Stimulated activated CD4-positive, alpha-beta T cell treated with anti-CD3 and anti-CD28 coated beads, Interleukin-4, amount 100 ng/mL, for 4 hours (primary cell): ENCODE results near the gene SLC25A21.
"Not testable (repeated sequence)": the region's sequence is repeated elsewhere in the genome, so short reads cannot be mapped to it uniquely, and the experiment has no call there.

ENCODE experiments used
- DNase-seq, 2 experiments: peaks; one replicate each; pipeline ENCODE4 v3.0.0-alpha.2; 2020

The SLC25A21 gene

DNA sequence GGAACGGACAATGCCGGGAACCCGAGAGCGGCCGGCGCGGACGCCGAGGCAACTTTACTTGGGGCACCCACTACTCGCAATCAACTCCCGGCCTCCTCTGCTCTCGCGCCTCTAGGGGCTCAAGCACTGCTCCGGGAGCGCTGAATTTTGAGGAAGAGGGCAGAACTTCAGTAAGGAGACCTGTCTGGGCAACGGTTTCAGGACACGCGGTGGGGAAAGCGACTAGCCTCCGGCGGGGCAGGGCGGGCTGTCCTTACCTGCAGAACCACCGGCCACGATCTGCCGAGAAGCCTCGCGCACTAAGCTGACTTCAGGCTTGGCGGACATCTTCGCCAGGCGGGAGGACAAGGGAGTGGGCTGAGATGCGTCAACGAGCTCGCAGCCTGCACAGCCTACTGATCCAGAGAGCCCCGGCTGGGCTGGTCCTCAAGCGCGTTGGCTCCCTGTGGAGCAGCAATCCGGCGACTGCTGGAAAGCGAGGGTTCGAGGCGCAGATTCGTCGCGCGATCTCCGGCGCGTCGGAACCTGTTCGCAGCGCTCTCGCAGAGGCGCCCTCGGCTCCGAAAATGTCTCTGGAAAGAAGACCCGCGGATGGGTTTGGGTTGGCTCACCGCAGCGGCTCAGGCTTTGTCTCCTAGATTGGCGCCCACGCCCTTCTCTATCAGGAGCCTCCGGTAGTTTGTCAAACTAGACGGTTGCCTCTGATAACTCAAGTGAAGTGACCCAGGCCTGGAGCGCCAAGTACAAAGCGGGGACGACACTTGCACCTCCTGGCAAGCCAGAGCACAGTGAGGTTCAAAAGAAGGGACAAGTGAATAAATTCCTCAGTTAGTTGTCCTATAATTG lies at the start of gene SLC25A21:
SLC25A21 (minus strand) TSS at position 583 of the 846 bp plus-strand sequence.
- no peak for DNase-seq

DNA sequence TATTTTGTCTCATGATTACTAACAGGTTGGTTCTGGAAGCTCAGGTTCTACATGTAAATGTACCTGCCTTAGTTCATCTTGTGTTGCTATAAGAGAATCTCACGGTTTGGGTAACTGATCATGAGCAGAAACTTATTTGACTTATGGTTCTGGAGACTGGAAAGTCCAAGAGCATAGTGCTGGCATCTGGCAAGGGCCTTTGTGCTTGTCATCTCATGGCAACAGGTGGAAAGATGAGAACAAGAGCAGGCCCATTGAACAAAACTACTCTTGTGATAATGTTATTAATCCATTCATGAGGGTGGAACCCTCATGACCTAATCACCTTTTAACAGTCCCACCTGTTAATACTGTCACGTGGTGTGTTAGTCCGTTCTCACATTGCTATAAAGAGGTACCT lies 48.7 kb upstream of the SLC25A21 start:
- DNase-seq, result no peak

GRCh38 chr14:37215345-37215744 lies 42.9 kb upstream of the SLC25A21 start:
- DNase-seq, result no peak

DNA sequence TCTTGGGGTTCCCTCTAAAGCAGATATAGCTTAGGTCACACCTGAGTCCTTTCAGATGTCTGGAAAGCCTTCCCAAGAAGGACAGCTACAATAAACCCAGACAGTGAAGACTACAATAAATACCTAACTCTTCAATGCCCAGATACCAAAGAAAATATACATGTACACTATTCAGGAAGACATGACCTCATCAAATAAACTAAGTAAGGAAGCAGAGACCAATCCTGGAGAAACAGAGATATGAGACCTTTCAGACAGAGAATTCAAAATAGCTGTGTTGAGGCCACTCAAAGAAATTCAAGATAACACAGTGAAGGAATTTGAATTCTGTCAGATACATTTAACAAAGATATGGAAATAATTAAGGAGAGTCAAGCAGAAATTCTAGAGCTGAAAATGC lies 40.6 kb upstream of the SLC25A21 start:
- no peak for DNase-seq

DNA sequence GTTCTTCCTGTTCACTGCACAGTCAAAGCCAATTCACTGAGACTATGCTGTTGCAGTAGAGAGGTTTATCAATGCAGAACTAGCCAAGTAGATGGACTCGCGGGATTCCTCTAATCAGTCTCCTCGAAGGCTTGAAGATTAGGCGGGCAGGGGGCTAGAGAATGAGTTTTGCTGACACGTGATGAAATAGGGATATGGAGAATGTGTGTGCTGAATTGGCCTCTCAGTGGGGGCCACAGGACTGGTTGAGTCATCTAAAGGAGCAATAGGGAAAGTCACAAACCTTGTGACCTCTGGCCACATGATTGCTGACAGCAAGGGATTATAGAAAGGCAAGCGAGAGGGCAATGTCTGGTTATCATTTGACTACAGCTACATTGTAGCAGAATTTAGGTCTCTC lies 38.0 kb upstream of the SLC25A21 start:
- DNase-seq, result no peak

GRCh38 chr14:37209617-37210016 lies 37.2 kb upstream of the SLC25A21 start:
- DNase-seq, result not testable (repeated sequence)

DNA sequence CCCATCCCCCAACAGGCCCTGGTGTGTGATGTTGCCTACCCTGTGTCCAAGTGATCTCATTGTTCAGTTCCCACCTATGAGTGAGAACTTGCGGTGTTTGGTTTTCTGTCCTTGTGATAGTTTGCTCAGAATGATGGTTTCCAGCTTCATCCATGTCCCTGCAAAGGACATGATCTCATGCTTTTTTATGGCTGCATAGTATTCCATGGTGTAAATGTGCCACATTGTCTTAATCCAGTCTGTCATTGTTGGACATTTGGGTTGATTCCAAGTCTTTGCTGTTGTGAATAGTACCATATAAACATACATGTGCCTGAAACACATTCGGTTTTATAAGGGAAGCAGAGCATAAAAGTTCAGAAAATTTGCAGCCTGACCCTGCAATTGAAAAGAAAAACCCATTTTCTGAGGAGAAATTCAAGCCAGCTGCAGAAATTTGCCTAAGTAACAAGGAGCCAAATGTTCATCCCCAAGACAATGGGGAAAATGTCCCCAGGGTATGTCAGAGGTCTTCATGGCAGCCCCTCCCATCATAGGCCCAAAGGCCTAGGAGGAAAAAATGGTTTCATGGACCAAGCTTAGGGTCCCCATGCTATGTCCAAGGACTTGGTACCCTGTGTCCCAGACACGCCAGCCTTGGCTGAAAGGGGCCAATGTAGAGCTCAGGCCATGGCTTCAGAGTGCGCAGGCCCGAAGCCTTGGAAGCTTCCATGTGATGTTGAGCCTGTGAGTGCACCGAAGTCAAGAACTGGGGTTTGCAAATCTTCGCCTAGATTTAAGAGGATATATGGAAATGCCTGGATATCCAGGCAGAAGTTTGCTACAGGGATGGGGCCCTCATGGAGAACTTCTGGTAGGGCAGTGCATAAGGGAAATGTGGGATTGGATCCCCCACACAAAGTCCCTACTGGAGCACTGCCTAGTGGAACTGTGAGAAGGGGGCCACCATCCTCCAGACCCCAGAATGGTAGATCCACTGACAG lies 33.5 kb upstream of the SLC25A21 start:
- DNase-seq, result not testable (repeated sequence)

GRCh38 chr14:37203423-37203822 lies 31.0 kb upstream of the SLC25A21 start:
- no peak for DNase-seq

DNA sequence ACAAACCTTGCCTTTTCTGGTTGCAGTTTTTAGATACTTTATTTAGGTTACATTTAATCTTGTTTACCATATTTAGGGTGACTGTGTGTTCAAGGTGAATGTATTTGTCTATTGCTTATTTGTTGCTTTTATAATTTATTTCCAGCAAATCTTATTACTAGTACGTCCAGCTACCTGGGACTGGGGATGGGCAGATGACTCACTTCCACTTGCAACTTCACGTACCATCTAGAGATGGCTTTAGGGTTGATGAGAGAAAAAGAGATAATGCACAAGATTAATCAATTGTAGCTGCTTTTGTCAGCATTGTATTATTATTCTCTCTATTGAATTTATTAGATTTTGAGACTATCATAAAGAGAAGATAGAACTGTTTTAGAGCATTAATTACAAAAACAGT lies 30.4 kb upstream of the SLC25A21 start:
- no peak for DNase-seq

GRCh38 chr14:37202265-37202664 lies 29.9 kb upstream of the SLC25A21 start:
- DNase-seq, result no peak

DNA sequence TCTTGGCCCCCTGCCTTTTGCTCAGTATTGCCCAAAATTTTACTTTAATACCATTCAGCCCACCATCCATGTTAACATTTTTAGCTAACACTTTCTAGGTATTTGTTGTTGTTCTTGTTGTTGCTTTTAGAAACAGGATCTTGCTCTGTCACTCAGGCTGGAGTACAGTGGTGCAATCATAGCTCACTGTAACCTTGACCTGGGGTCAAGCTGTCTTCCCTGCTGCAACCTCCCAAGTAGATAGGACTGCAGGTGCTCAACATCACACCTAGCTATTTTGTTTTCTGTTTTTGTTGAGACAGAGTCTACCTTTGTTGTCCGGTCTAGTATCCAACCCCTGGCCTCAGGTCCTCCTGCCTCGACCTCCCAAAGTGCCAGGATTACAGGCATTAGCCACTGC lies 29.3 kb upstream of the SLC25A21 start:
- DNase-seq, result no peak

DNA sequence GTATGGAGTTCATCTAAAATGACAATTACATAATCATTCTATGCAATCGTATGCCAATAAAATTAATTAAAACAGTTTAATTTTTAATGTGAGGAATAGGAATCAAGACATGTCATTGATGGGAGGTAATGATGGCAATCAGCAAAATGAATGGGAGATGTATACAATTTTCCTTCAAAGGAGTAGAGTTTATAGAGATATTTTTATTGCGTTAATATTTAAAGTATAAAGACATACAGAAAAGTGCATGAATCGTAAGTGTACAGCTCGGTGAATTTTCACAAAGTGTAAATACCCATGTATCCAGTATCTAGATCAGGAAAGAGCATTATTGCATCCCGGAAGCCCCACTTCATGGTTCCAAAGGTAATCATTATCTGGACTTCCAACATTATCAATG lies 26.5 kb upstream of the SLC25A21 start:
- no peak for DNase-seq

DNA sequence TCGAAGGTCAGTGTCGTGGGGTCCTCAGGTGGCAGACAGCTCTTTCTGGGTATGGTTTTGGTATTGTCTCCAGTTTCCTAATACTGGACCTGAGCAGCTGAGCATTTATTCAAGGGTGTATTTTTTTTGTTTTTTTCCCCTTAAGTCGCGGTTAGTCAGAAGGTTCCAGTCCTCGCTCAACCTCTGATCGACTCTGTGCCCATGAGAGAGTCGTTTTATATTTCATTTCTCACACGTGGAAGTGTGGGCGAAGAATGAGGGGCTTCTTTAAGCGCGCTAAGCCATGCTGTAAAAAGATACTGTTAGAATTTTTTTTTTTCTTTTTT lies 25.8 kb upstream of the SLC25A21 start:
- no peak for DNase-seq

DNA sequence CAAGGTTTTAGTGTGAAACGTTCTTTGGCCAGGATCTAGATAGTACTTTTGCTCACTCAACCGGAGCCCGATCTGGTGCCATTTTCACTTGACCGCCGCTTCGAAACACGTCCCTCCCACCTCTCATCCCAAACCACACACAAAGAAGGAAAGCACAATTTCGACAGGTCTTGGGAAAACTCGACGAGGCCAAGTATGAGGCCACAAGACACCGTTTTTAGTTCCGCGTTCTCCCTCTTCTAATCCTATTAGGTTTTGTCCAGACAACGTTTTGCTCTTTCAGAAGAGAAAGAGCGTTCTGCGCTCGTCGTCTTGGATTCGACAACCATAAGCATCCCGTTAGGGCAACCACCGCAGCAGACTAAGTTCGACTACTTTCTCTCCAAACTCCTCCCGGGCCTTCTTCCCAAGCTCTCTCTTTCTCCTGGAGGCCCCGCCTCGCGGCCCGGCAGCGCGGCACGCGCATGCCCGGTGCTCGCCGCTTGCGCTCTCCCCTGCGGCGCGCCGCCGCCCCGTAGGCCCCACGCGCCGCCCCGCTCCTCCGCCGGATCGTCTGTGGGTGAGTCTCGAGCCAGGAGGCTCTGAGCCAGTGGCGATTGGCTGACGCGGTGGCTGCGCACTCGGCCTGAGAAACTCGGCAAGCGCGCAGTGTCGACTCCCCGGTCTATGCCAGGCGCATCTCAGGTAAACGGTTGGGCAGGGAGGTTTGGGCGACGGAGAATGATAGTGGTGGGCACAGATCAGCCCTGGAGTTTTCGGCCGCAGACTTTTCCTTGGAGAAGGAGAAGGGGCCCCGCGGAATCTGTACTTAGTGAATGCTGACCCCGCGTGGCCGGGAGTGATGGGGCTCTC lies 25.2 kb upstream of the SLC25A21 start, which contains the start of gene MIPOL1:
MIPOL1 (plus strand) TSS at position 517 of the 852 bp plus-strand sequence. CDS start 49,952 bp downstream, outside the sequence.
- DNase-seq, result peak; percentile 8 to 23

DNA sequence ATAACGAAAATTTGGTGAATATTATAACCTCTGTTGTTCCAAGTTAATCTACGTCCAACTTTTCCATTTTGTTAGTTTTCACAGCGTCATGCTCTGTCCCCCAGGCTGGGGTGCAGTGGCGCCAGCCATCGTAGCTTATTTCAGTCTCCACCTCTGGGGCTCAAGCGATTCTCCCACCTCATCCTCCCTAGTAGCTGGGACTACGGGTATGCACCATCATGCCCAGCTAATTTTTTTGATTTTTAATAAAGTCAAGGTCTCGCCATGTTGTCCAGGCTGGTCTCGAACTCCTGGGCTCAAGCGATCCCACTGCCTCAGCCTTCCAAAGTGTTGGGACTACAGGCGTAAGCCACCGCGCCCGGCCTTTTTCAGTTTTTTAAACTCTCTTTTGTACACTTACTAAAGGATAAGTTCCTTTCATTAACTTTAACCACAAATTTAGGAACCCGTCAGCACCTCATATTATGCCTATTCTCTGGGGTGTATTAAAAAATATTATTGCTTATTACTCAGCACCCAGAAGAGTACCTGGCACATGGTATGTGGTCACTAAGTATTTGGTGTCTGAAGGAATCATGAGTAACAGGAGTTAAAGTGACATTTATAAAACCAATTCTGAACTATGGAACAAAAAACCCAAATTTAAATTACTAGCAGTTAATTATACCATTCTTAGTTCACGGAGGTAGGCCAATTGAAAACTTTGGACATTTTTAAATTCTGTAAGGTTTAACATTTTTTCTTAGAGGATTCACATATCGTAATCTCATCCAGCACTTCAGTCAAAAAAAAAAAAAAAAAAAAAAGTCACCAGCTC lies 24.4 kb upstream of the SLC25A21 start:
- DNase-seq, result no peak

GRCh38 chr14:37195327-37195726 lies 22.9 kb upstream of the SLC25A21 start:
- DNase-seq, result no peak

DNA sequence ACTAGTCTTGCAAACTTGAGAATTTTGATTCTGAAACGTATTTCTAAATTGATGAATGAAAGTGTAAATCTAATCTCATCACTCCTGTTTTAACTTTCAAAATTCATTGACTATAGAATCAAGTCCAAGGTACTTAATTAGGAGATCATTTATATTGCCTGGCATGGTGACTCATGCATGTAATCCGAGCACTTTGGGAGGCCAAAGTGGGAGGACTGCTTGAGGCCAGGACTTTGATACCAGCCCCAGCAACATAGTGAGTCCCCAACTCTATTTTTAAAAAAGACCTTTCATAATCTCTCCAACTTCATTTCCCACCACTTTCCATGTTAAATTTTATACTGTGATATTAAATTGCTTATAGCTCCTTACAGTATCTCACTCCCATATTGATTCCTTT lies 22.3 kb upstream of the SLC25A21 start:
- DNase-seq, result no peak

DNA sequence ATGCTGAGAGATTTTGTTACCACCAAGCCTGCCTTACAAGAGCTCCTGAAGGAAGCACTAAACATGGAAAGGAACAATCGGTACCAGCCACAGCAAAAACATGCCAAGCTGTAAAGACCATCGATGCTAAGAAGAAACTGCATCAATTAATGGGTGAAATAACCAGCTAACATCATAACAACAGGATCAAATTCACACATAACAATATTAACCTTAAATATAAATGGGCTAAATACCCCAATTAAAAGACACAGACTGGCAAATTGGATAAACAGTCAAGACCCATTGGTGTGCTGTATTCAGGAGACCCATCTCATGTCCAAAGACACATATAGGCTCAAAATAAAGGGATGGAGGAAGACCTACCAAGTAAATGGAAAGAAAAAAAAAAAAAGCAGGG lies 17.3 kb upstream of the SLC25A21 start:
- DNase-seq, result not testable (repeated sequence)

DNA sequence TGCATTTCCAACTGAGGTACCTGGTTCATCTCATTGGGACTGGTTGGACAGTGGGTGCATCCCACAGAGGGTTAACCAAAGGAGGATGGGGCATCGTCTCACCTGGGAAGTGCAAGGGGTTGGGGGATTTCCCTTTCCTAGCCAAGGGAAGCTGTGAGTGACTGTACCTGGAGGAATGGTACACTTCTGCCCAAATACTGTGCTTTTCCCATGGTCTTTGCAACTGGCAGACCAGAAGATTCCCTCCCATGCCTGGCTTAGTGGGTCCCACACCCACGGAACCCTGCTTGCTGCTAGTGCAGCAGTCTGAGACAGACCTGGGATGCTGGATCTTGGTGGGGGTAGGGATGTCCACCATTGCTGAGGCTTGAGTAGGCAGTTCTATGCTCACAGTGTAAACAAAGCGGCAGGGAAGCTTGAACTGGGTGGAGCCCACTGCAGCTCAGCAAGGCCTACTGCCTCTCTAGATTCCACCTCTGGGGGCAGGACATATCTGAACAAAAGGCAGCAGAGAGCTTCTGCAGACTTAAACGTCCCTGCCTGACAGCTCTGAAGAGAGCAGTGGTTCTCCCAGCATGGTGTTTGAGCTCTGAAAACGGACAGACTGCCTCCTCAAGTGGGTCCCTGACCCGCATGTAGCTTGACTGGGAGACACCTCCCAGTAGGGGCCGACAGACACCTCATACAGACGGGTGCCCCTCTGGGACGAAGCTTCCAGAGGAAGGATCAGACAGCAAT lies 15.6 kb upstream of the SLC25A21 start:
- DNase-seq, result not testable (repeated sequence)

DNA sequence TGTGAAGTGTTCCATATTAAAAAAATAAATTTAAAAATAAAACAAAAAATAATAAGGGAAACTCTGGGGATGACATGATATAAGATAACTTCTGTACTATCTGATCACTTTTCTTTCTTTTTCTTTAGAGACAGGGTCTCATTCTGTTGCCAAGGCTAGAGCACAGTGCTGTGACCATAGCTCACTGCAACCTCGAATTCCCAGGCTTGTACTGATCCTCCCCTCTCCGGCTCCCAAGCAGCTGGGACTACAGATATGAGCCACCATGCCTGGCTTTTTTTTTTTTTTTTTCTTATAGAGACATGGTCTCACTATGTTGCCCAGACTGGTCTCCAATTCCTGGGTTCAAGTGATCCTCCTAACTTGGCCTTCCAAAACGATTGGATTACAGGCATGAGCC lies 14.9 kb upstream of the SLC25A21 start:
- no peak for DNase-seq

GRCh38 chr14:37186865-37187264 lies 14.5 kb upstream of the SLC25A21 start:
- DNase-seq, result no peak
